GM10847 (cell line): Measurements from ENCODE around the gene TEAD1.

Experiments used
- POLR2A ChIP-seq: IDR thresholded peaks from 2 replicates; pipeline ENCODE4 v1.6.1; 2011; ENCODE audit not compliant: insufficient read length; ENCODE audit errors: extremely low read depth

The TEAD1 gene

DNA sequence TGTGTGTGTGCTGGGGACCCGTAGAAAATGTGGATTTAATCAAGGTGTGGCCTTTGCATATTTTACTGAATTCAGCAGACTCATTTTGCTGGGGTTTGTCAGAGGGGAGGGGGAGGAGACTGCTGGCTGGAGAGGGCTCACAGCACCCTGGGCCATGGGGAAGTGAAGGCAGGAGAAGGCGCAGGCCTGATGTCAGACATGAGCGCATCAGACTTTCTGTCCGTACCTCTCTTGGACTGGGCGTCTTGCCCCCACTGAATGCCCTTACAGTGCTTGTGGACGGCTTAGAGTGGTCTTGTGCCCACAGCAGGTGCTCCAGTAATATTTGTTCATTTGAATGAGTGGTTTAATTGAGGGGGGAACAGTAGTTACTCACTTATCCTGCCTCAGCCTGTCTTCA lies 75.2 kb downstream of the TEAD1 start:
- no peak for TF ChIP-seq POLR2A

DNA sequence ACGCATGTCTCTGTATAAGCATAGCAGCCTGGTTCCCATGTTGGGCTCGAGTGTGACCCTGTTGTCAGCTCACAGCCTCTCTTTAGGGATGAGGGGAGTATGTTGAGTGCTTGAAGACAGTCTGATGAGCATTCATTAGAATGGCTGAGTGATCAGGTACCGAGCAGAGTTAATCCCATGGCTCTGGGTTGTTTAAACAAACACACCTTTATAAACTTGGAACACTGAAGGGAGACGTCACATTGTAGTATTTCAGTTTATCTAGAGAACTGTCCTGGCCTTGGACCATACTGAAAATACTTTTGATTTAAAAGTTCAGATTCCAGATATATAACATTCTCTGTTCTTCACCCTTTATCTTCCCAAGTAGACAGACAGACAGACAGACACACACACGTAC lies 76.0 kb downstream of the TEAD1 start:
- no peak for TF ChIP-seq POLR2A

DNA sequence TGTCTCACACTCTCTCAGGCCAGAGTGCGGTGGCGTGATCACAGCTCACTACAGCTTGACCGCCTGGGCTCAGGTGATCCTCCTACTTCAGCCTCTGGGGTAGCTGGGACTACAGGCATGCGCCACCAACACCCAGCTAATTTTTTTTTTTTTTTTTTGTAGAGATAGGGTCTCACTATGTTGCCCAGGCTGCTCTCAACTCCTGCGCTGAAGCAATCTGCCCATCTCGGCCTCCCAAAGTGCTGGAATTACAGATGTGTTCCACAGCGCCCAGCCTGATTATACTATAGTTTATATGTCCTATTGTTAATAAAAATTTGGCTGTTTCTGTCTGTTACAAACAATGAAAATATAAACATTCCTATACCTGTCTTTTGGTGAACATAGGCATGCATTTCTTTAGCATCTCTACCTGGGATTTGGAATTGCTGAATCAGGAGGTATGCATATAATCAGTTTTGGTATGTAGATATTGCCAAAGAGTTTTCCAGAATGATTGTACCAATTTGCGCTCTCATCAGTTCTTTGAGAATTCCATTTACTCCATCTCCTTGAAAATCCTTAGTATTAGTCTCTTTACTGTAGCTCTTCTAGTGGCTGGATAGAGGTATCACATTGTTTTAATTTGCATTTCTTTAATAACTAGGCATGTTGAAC lies 78.8 kb downstream of the TEAD1 start:
- TF ChIP-seq POLR2A: no peak

DNA sequence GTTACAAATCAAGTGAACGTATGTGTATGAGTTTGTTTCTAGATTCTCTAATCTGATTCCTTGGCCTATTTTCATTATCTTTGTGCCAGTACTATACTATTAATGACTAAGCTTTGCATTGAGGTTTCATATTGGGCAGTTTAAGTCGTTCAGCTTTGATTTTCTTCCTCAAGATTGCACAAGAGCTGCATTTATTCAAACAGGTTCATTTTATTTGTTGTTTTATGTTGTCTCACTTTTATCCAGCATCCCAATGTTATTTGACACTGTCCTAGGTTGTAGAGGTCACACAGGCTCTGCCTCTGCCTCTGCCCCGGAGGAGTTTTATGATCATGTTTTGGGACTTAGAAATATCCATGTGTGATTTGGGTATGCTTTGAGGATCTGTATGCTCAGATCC lies 79.8 kb downstream of the TEAD1 start:
- TF ChIP-seq POLR2A: no peak

DNA sequence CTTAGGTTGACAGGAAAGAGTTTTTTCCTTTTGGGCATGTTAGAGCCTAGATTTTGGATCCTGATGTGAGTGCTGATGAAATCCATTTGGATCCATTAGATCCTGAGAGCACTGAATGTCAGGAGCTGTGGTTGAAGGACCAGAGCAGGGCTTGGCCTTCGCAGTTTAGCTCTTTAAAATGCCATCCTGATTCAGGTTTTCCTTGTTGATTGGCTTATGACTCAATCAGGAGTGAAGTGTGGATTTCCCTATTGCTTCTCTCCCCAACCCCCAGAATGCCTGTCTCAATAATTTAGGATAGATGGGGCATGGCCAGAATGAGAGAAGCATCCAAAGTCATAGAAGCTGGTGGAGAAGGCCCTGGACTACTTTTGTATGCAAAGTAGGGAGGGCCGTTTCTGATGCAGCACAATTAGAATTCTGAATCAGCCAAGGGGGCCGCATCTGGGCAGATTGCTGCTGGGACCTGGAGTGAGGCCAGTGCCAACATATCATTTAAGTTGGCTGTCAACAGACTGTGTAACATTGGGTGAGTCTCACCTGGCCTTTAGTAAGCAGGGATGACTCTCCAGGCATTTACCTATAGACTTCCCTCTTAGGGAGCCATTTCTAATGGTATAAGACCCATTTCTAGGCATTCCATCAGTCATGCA lies 80.5 kb downstream of the TEAD1 start:
- no peak for TF ChIP-seq POLR2A

DNA sequence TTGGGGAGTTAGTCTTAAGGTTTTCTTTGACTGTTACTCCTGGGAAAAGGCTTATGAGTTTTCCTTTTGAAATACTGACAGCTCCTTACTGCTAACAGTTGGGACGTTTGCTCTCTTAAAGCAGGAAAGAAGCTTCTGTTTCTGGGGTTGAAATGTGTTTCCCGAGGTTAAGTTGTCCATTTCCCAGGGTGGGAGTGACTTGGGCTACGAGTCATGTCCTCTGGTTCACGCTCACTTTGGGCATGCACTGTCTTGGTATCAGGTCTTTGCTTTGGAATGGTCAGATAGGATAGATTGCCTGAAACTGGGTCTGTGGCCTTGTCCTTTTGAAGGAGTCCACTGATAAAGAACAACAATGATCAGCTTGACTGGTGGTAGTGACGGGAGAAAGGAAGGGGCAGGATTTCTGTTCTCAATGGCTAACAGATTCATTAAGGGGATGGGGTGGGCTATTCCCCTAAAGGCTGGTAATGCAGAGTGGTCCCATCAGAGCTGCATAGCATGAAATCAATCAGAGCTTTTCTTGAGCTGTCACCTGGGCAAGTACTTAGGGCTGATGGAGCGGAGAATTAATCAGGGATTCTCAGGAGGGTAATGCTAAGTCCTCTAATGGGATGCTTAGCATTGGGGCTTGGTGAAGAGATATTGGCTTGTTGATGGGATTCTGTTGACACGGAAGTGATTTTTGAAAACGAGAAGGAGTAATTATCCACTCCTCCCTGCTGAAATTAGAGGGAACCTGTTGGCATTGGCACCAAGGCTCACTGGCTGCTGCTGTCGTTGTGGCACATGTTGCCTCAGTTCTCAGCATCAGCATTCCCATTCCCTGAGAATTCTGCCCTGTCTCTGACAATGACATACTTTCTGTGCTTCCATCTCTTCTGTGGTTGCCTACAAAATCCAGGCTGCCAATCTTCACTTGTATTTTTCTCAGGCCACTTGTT lies 81.6 kb downstream of the TEAD1 start:
- no peak for TF ChIP-seq POLR2A

DNA sequence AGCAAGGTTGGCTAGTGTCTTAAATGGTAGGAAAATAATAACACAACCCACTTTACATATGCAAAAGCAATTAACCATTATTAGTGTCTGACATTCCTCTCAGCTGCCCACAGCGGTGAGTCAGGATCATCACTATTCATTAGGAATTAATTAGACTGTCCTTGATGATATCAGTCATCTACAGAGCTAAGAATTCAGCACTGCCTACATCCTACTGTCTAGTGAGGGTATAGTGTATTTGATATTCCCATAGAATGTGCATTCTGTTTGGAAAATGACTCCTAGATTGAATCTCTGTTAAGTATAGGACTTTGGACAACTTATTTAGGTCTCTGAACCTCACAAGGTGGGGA lies 82.2 kb downstream of the TEAD1 start:
- no peak for TF ChIP-seq POLR2A

DNA sequence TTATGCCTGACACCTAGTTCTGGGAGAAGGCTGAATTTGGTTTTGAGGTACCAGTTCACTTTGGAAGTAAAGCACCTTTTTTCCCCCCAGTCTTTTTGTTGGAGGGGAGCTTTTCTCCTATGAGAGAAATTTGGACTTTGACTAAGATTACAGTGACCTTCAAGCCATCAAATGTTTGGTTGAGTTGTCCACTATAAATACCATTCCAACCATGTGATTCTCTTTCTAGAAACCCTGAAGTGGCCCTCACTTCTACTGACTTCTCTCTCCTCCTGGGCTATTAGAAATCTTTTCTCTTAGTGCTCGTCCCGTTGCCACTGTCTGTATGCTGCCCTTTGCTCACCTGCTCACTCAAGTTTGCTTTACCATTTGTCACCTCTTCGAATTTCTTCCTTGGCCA lies 82.6 kb downstream of the TEAD1 start:
- TF ChIP-seq POLR2A: no peak

DNA sequence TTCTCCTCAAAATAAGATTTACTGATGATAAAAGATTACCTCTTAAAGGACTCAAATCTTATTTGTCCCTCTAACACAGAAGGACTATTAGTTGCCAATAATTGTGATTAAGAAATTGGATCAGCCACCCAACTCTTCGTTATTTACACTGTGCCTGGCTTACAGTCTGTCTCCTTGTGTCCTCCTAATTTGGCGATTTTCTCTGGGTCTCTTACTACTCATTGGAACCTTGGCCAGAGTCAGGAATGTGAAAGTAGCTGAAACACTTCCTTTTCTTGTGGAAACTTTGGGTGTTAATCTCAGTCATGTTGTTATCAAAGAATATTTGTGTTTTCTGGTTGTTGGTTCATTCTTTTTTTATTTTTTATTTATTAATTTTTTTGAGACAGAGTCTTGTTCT lies 83.2 kb downstream of the TEAD1 start:
- no peak for TF ChIP-seq POLR2A

DNA sequence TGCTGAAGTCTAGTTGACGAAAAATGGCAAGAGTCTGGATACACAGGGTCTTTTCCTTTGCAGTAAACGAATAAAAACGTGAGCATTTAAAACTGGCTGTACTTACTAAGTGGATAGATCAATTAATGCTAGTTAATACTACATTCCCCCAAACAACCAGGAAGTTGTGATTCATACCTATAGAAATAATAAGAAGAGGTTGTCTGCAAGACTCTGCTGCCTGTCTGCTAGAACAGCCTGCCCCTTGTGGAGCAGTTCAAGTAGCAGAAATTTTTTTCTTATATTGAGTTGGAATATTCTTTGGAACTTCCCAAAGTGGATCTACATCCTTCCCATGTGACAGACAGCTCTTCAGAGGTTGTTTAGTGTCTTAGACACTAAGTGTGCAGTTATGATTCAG lies 86.8 kb downstream of the TEAD1 start:
- no peak for TF ChIP-seq POLR2A

DNA sequence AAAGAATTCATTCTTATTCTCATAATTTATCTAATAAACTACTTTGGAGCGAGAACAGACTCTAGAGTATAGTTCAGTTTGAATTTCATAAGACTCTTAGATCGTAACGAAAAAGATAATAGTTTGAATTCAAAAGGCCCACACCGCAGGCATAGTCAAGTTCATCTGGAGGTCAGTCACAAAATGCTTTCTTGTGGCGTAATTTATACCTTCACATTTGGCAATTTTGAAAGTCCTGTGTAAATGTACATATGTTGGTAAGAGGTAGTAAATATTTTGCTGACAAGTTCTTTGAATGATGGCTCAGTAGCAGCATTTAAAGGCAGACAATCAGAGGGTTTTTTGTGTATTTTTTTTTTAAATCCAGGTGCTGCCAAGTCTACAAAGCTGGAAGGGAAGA lies 88.1 kb downstream of the TEAD1 start:
- TF ChIP-seq POLR2A: no peak

DNA sequence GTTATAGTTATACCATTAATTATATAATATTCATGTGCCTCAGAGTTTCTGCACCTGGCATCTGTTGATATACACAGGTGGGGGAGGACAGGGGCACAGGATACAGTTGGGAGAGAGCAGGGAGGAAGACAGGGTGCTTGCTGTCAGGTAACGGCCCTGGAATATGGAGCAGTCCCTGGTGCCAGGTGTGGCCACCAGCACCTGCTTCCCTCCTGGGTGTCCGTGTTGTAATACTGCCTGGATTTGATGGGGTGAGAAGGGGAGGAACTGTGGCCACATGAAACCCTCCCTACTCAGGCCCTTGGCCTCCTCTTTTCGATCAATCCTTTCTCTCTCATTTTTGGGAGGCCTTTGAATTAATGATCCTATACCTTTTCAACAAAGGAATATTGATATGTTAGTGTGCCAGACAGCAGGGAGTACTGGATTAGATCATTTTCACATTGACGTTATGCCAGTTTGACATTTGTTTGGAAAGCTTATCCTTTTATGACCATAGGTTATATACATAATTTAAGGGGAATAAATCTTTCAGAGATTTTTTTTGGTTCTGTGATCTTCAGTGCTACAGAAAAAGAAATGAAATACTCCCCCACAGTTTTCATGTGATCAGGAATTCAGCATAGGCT lies 88.6 kb downstream of the TEAD1 start:
- no peak for TF ChIP-seq POLR2A

DNA sequence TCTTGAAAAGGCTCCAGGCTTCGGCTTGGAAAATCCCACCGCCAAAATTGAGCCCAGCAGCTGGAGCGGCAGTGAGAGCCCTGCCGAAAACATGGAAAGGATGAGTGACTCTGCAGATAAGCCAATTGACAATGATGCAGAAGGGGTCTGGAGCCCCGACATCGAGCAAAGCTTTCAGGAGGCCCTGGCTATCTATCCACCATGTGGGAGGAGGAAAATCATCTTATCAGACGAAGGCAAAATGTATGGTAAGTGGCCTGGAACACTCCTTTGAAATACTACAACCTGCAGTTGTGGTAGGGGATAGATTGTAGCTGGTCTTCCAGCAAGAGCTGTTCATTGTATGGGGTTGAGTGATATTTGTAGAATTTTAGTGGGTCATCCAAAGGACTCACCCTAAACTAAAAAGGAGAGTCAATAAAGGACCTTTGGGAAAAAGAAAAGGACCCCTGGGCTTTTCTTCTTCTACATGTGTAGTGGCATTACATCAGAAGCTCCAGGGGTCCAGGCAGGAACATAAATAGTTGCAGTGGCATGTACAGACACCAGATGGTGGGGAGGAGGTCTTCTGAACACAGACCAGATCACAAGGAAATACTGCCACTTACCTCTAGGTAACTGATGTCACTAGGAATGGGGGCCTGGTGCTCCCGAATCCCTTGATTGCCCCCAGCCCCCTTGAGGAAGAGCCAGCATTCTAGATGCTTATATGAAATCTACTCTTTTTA lies 90.1 kb downstream of the TEAD1 start:
- no peak for TF ChIP-seq POLR2A

DNA sequence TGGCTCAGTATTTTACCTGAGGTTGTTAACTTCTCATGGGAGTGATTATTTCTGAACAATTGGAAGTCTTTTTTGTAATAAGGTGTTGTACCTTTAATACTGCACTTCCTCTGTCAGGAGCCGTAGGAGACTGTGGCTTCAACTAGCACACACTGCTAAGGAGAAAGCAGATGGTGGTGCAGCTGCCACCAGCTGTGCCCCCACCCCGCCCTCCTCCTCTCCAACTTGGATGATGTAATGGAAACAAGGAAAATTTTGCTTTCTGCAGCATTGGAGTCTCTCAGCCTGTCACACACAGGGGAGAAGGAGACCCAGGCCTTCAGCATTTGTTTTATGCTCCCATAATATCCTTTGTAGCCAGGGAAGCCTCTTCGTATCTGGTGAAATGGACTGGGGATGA lies 91.2 kb downstream of the TEAD1 start:
- TF ChIP-seq POLR2A: no peak

DNA sequence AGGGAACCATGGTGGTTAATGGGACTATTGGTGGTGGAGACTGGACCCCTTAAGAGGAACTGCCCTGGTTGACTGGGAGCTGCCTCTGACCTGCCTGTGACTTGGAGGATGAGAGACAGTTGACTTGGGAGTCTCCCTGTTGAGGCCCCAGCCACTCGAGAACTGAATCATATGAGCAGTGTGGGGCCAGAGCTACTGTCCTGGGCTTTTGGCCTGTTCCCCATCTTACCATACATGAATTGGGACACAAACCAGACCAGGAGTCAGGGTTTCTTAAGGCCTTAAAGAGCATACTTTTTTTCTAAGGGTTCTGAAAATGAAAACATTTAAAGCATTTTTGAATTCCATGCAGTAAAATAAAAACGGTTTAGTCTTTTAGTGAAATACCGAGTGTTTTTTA lies 92.8 kb downstream of the TEAD1 start:
- no peak for TF ChIP-seq POLR2A

DNA sequence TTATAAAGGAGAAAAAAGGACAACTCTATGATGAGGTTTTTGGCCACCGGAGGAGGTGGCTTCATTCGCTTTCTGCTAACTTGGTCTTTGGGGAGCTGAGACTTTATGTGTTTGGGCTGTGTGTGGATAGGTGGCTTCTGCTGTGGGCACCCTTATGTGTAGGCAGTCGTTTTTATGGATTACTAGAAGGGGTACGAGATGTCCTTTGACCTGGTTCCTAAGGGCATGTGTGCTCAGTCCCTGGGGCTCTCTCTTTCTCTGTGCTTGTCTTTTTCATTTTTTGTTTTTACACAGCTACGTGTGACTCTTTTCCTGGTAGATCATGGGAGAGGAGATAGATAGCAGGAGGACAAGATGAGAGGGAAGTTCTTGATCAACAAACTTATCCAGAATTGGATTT lies 93.4 kb downstream of the TEAD1 start:
- TF ChIP-seq POLR2A: no peak
